GM12878 (cell line): ENCODE measurements around the gene DUSP10. TPM values are rescaled to one million over a fixed set of nuclear protein-coding genes. Genes with fewer than 3 reads are reported as not detected.

ENCODE experiments used
- ATAC-seq: fragments of 200-7000 bp; cut with Tn5 transposase; 3 replicates; pipeline ENCODE4 v1.9.1; 2020; ENCODE audit warnings: mild to moderate bottlenecking, moderate library complexity
- BruUV-seq: library from RNA; stranded (reverse); fragments of 400-500 nt; replicated peaks from 2 replicates; lab custom pipeline; 2021; lab: Mats Ljungman, UMichigan
- CTCF ChIA-PET: fragments of 300-600 bp; sonication (Branson Sonifier 250); formaldehyde crosslinking; extraction: SDS; loops from one replicate; lab custom pipeline; 2021; ENCODE audit warnings: inconsistent platforms; lab: Yijun Ruan, JAX
- POLR2A ChIA-PET: fragments of 350-600 bp; formaldehyde crosslinking; extraction: SDS; loops from one replicate; lab custom pipeline; 2021; ENCODE audit warnings: inconsistent platforms; lab: Charles Lee
- RAD21 ChIA-PET: fragments of 300-600 bp; sonication (Branson Sonifier 250); formaldehyde crosslinking; loops from one replicate; lab custom pipeline; 2023; ENCODE audit warnings: antibody characterized with exemption; ENCODE audit not compliant: unreplicated experiment; lab: Charles Lee
- SMC1A ChIA-PET: fragments of 300-600 bp; sonication (Branson Sonifier 250); formaldehyde crosslinking; loops from one replicate; lab custom pipeline; 2023; ENCODE audit not compliant: unreplicated experiment, uncharacterized antibody; lab: Charles Lee
- DNase-seq: peaks from one replicate; pipeline ENCODE4 v3.0.0-alpha.2; 2011; ENCODE audit warnings: low read depth, low spot score
- FAIRE-seq: peaks from 3 replicates; lab custom pipeline; 2011; peaks lifted over from hg19 to GRCh38; lab: Jason Lieb, UNC
- H2AFZ ChIP-seq: 2 replicates; pipeline ENCODE4 v1.6.0; 2011; ENCODE audit warnings: low read depth, low read length, control low read depth; ENCODE audit not compliant: control insufficient read depth
- H3K27ac ChIP-seq: 2 replicates; pipeline ENCODE4 v1.5.1; 2011; ENCODE audit warnings: control low read depth; ENCODE audit not compliant: control insufficient read depth, insufficient read depth
- H3K27me3 ChIP-seq, 2 experiments: replicated peaks in 1 of 2; 2 replicates each; pipeline versions ENCODE4 v1.6.0 to v1.6.1; 2011; ENCODE audit warnings: low read length in 1 of 2; ENCODE audit not compliant: control insufficient read depth in 2 of 2, insufficient read depth in 2 of 2
- H3K36me3 ChIP-seq, 2 experiments: 2 replicates each; pipeline ENCODE4 v1.5.1; 2011; ENCODE audit warnings: low read length in 1 of 2; ENCODE audit not compliant: control insufficient read depth in 2 of 2, insufficient read depth in 2 of 2
- H3K4me1 ChIP-seq: 2 replicates; pipeline ENCODE4 v1.6.1; 2011; ENCODE audit warnings: mild to moderate bottlenecking, low read length, moderate library complexity, mixed read lengths; ENCODE audit not compliant: control insufficient read depth, insufficient read depth
- H3K4me2 ChIP-seq: 2 replicates; pipeline ENCODE4 v1.6.0; 2011; ENCODE audit warnings: control low read depth; ENCODE audit not compliant: control insufficient read depth, insufficient read depth
- H3K4me3 ChIP-seq: fragments of 200-600 bp; sonication (generic); 2 replicates; pipeline ENCODE4 v1.5.1; 2016
- H3K79me2 ChIP-seq: 2 replicates; pipeline ENCODE4 v1.6.0; 2011; ENCODE audit warnings: low read length; ENCODE audit not compliant: control insufficient read depth, insufficient read depth
- H3K9ac ChIP-seq: 2 replicates; pipeline ENCODE4 v1.8.0; 2011; ENCODE audit warnings: low read length, control low read depth, mixed read lengths; ENCODE audit not compliant: control insufficient read depth, insufficient read depth
- H3K9me3 ChIP-seq: replicated peaks from 3 replicates; pipeline ENCODE4 v1.5.1; 2011; ENCODE audit warnings: mild to moderate bottlenecking, low read length; ENCODE audit not compliant: control insufficient read depth, insufficient read depth
- H4K20me1 ChIP-seq: 2 replicates; pipeline ENCODE4 v1.6.0; 2011; ENCODE audit not compliant: control insufficient read depth, insufficient read depth
- MAX ChIP-seq: IDR thresholded peaks from 2 replicates; pipeline ENCODE4 v1.6.1; 2012; ENCODE audit warnings: low read depth, low read length, improper control_type of control experiment
- SIX5 ChIP-seq: IDR thresholded peaks from 2 replicates; pipeline ENCODE4 v1.6.1; 2011; ENCODE audit warnings: mild to moderate bottlenecking, low read depth, low read length, moderate library complexity; ENCODE audit not compliant: severe bottlenecking
- YY1 ChIP-seq: IDR thresholded peaks from 2 replicates; pipeline ENCODE4 v1.6.1; 2011; ENCODE audit warnings: low read depth, mild to moderate bottlenecking, low read length
- ZBED1 ChIP-seq: IDR thresholded peaks from 2 replicates; pipeline ENCODE4 v1.6.1; 2016; ENCODE audit warnings: borderline replicate concordance
- ZNF274 ChIP-seq: IDR thresholded peaks from one replicate; pipeline ENCODE4 v1.8.0; 2011; ENCODE audit not compliant: insufficient read length, insufficient read depth
- WGBS: methylation state at CpG from one replicate; pipeline ENCODE4 v1.1.6; 2016; ENCODE audit warnings: low lambda C conversion rate; ENCODE audit not compliant: insufficient replicate concordance, insufficient coverage; ENCODE audit errors: missing lambda C conversion rate; 5-methylcytosine and 5-hydroxymethylcytosine counted together
- in situ Hi-C: fragments of 300-500 bp; cut with MboI; formaldehyde crosslinking; loops from 9 replicates; pipeline ENCODE4 v1.14.3; 2018; ENCODE audit warnings: mixed read lengths
- intact Hi-C: fragments of 100-400 bp; cut with micrococcal nuclease; formaldehyde crosslinking; loops from one replicate; pipeline ENCODE4 v1.14.2; 2022; ENCODE audit not compliant: unreplicated experiment
- polyA plus RNA-seq, 11 experiments: library from polyadenylated mRNA; depleted of rRNA in 4 of 11; unstranded in 6 of 11; stranded (reverse) in 5 of 11; fragments of >200 nt; fragmentation: Nextera tagmentation in 4 of 11; fragmentation: Illumina TruSeq in 1 of 11; extraction: Ambion mirVana in 4 of 11; extraction: Trizol in 1 of 11; gene quantifications; 1 replicate in 1 of 11; 2 replicates in 10 of 11; pipeline versions ENCODE4 v1.2.1 to v1.2.3, GENCODE V29; 2011 to 2016; ENCODE audit warnings: inconsistent platforms in 2 of 11, missing spikeins in 2 of 11, low read depth in 1 of 11
- total RNA-seq, 4 experiments: library from RNA; depleted of rRNA in 3 of 4; stranded (reverse); fragments of >200 nt in 3 of 4; fragmentation: Illumina TruSeq in 1 of 4; extraction: Trizol in 1 of 4; gene quantifications; 2 replicates each; pipeline versions ENCODE4 v1.2.1 to v1.2.3, GENCODE V29; 2013 to 2021
- TF ChIP-seq, protein P1 (sequence below): fragments of 450-650 bp; IDR thresholded peaks from 2 replicates; pipeline ENCODE4 v1.6.1; 2017; ENCODE audit warnings: low read depth, mild to moderate bottlenecking, moderate library complexity

The DUSP10 gene
- total and polyA plus RNA-seq, 10 of the 15 experiments (the other 5 are each of a cell fraction or from before 2014, with no cell fraction given): 20.3 to 38.4 (median 27.8) TPM

DNA sequence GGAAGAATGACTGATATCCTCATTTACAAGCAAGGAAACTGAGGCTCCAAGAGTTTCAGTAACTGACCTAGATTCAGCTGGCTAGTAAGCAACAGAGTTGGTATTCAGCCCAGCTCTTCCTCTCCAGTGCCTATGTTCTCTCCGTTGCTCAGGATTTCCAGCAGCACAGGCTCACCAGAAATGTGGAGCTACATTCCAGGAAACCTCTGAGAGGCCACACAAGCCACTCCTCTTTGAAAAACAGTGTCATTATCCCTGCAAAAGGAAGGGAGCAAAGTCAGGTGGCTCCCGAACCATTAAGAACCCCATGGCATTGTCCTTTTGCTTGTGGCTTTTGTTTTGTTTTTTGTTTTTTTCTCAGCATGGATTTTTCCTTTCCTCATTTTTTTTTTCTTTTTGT, 40.6 kb upstream of the DUSP10 start:
- Histone ChIP-seq H3K4me2 (no peak overlapping the region), H4K20me1 (no peaks in the 10 kb centered on the region), H3K27me3 (no peaks in the 10 kb centered on the region), H3K4me3 (no peak overlapping the region), H3K9me3 (no peaks in the 10 kb centered on the region), H3K9ac (no peak overlapping the region), H3K27ac (no peak overlapping the region; the same call in 1 of the 2 replicates), H3K36me3 (no peaks in the 10 kb centered on the region), H2AFZ (no peak overlapping the region), H3K4me1 (peaks cover 59% of the 10 kb centered on the region), H3K79me2 (no peaks in the 10 kb centered on the region; the same call in 1 of the 2 replicates)
- no peak for ATAC-seq
- ChIA-PET RAD21 (interaction anchor here (0.9 to 15.1 kb wide), 8 partner anchors 12 to 161 kb away, joined by 3 to 393 read pairs (median 6); partner anchors contain the start of gene DUSP10), POLR2A (interaction anchor here (1.2 kb wide), 2 partner anchors 26 to 40 kb away, joined by 3 to 5 read pairs; partner anchors contain the start of gene DUSP10), SMC1A (interaction anchor here (0.7 to 18.9 kb wide), 13 partner anchors 8 to 313 kb away, joined by 3 to 510 read pairs (median 4); no protein-coding TSS in a partner anchor), CTCF (interaction anchor here (1.0 to 12.3 kb wide), 6 partner anchors 9 to 381 kb away, joined by 3 to 153 read pairs (median 5); no protein-coding TSS in a partner anchor)
- 100% methylated on average over 2 of the region's 2 CpGs for WGBS
- intact Hi-C loops: no loop called here
- no peak for DNase-seq
- no TSS peak for BruUV-seq
- FAIRE-seq: no peak
- in situ Hi-C loops: no loop called here
- TF ChIP-seq YY1 (no peak), ZNF274 (no peak), ZBED1 (no peak), SIX5 (no peak), MAX (no peak)
- TF ChIP-seq, protein P1, sequence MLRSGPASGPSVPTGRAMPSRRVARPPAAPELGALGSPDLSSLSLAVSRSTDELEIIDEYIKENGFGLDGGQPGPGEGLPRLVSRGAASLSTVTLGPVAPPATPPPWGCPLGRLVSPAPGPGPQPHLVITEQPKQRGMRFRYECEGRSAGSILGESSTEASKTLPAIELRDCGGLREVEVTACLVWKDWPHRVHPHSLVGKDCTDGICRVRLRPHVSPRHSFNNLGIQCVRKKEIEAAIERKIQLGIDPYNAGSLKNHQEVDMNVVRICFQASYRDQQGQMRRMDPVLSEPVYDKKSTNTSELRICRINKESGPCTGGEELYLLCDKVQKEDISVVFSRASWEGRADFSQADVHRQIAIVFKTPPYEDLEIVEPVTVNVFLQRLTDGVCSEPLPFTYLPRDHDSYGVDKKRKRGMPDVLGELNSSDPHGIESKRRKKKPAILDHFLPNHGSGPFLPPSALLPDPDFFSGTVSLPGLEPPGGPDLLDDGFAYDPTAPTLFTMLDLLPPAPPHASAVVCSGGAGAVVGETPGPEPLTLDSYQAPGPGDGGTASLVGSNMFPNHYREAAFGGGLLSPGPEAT: no peak
